Rectal smooth muscle tissue (tissue), 1 donor: ENCODE measurements around the gene KCTD20.

Experiments
- H3K27ac ChIP-seq: one replicate; pipeline ENCODE4 v1.7.0; 2013; ENCODE audit warnings: low read depth, low read length, inconsistent platforms
- H3K27me3 ChIP-seq: one replicate; pipeline ENCODE4 v1.7.0; 2013; ENCODE audit warnings: low read length; ENCODE audit not compliant: control insufficient read depth, insufficient read depth
- H3K36me3 ChIP-seq: one replicate; pipeline ENCODE4 v1.7.0; 2013; ENCODE audit warnings: low read length; ENCODE audit not compliant: control insufficient read depth, insufficient read depth
- H3K4me1 ChIP-seq: one replicate; pipeline ENCODE4 v1.7.0; 2013; ENCODE audit warnings: low read length; ENCODE audit not compliant: control insufficient read depth, insufficient read depth
- H3K4me3 ChIP-seq: one replicate; pipeline ENCODE4 v1.7.0; 2013; ENCODE audit warnings: low read length
- H3K9ac ChIP-seq: one replicate; pipeline ENCODE4 v1.7.0; 2013; ENCODE audit warnings: low read length

Gene KCTD20

GRCh38 chr6:36505744-36506534 is 63.1 kb downstream of the KCTD20 start:
- Histone ChIP-seq H3K36me3 (peaks cover 4% of the 10 kb centered on the region), H3K4me3 (no peak overlapping the region), H3K27ac (no peak overlapping the region), H3K4me1 (no peaks in the 10 kb centered on the region), H3K27me3 (no peaks in the 10 kb centered on the region), H3K9ac (no peak overlapping the region)

GRCh38 chr6:36506611-36507010 is 63.8 kb downstream of the KCTD20 start:
- Histone ChIP-seq H3K36me3 (peaks cover 4% of the 10 kb centered on the region), H3K4me1 (no peaks in the 10 kb centered on the region), H3K27ac (no peak overlapping the region), H3K27me3 (no peaks in the 10 kb centered on the region), H3K4me3 (no peak overlapping the region), H3K9ac (no peak overlapping the region)

GRCh38 chr6:36508532-36508931 is 65.7 kb downstream of the KCTD20 start:
- Histone ChIP-seq H3K27me3 (no peaks in the 10 kb centered on the region), H3K36me3 (peaks cover 4% of the 10 kb centered on the region), H3K4me3 (no peak overlapping the region), H3K9ac (no peak overlapping the region), H3K27ac (no peak overlapping the region), H3K4me1 (no peaks in the 10 kb centered on the region)

- peaks cover 4% of the 10 kb centered on the region for H3K36me3 ChIP-seq
- no peaks in the 10 kb centered on the region for H3K4me1 ChIP-seq
- no peak overlapping the region for H3K9ac ChIP-seq
- no peak overlapping the region for H3K27ac ChIP-seq
- no peaks in the 10 kb centered on the region for H3K27me3 ChIP-seq
- H3K4me3 ChIP-seq: no peak overlapping the region
Measured at GRCh38 chr6:36510365-36510764, 67.6 kb downstream of the KCTD20 start.

GRCh38 chr6:36514554-36515456 is 72.0 kb downstream of the KCTD20 start:
- H3K9ac ChIP-seq: no peak overlapping the region
- H3K4me3 ChIP-seq: no peak overlapping the region
- H3K36me3 ChIP-seq: peaks cover 4% of the 10 kb centered on the region
- no peak overlapping the region for H3K27ac ChIP-seq
- H3K4me1 ChIP-seq: no peaks in the 10 kb centered on the region
- H3K27me3 ChIP-seq: no peaks in the 10 kb centered on the region

GRCh38 chr6:36515844-36516243 is 73.0 kb downstream of the KCTD20 start:
- peaks cover 4% of the 10 kb centered on the region for H3K36me3 ChIP-seq
- no peaks in the 10 kb centered on the region for H3K27me3 ChIP-seq
- no peak overlapping the region for H3K4me3 ChIP-seq
- no peaks in the 10 kb centered on the region for H3K4me1 ChIP-seq
- no peak overlapping the region for H3K9ac ChIP-seq
- no peak overlapping the region for H3K27ac ChIP-seq

- no peak overlapping the region for H3K4me3 ChIP-seq
- H3K36me3 ChIP-seq: peaks cover 4% of the 10 kb centered on the region
- no peak overlapping the region for H3K9ac ChIP-seq
- H3K27ac ChIP-seq: no peak overlapping the region
- no peaks in the 10 kb centered on the region for H3K4me1 ChIP-seq
- no peaks in the 10 kb centered on the region for H3K27me3 ChIP-seq
Measured at GRCh38 chr6:36516559-36516958, 73.8 kb downstream of the KCTD20 start.

GRCh38 chr6:36516988-36517387 is 74.2 kb downstream of the KCTD20 start:
- Histone ChIP-seq H3K36me3 (peaks cover 4% of the 10 kb centered on the region), H3K9ac (no peak overlapping the region), H3K4me3 (no peak overlapping the region), H3K27ac (no peak overlapping the region), H3K27me3 (no peaks in the 10 kb centered on the region), H3K4me1 (no peaks in the 10 kb centered on the region)

GRCh38 chr6:36517408-36517807 is 74.6 kb downstream of the KCTD20 start:
- H3K27me3 ChIP-seq: no peaks in the 10 kb centered on the region
- no peak overlapping the region for H3K4me3 ChIP-seq
- no peaks in the 10 kb centered on the region for H3K4me1 ChIP-seq
- H3K9ac ChIP-seq: no peak overlapping the region
- no peak overlapping the region for H3K27ac ChIP-seq
- H3K36me3 ChIP-seq: peaks cover 7% of the 10 kb centered on the region

GRCh38 chr6:36519352-36519751 is 76.6 kb downstream of the KCTD20 start:
- no peaks in the 10 kb centered on the region for H3K4me1 ChIP-seq
- H3K4me3 ChIP-seq: no peak overlapping the region
- H3K36me3 ChIP-seq: peaks cover 14% of the 10 kb centered on the region
- H3K9ac ChIP-seq: no peak overlapping the region
- no peaks in the 10 kb centered on the region for H3K27me3 ChIP-seq
- H3K27ac ChIP-seq: no peak overlapping the region

- Histone ChIP-seq H3K36me3 (peaks cover 17% of the 10 kb centered on the region), H3K4me3 (no peak overlapping the region), H3K4me1 (no peaks in the 10 kb centered on the region), H3K27ac (no peak overlapping the region), H3K27me3 (no peaks in the 10 kb centered on the region), H3K9ac (no peak overlapping the region)
Measured at GRCh38 chr6:36523451-36523850, 80.7 kb downstream of the KCTD20 start.

- Histone ChIP-seq H3K36me3 (peaks cover 17% of the 10 kb centered on the region), H3K4me3 (no peak overlapping the region), H3K9ac (no peak overlapping the region), H3K27ac (no peak overlapping the region), H3K27me3 (no peaks in the 10 kb centered on the region), H3K4me1 (no peaks in the 10 kb centered on the region)
Measured at GRCh38 chr6:36523936-36524499, 81.2 kb downstream of the KCTD20 start.
